H1 (cell line): Measurements from ENCODE around the gene NUP210L. TPM values are rescaled to one million over a fixed set of nuclear protein-coding genes. Genes with fewer than 3 reads are reported as not detected.

Experiments
- CTCF ChIA-PET: fragments of 300-600 bp; sonication (Branson Sonifier 250); formaldehyde crosslinking; loops from one replicate; lab custom pipeline; 2021; ENCODE audit not compliant: partially characterized antibody; lab: Charles Lee
- POLR2A ChIA-PET: fragments of 300-600 bp; sonication (Branson Sonifier 250); formaldehyde crosslinking; loops from one replicate; lab custom pipeline; 2021; ENCODE audit warnings: inconsistent platforms; ENCODE audit not compliant: partially characterized antibody; lab: Charles Lee
- DNase-seq, 2 experiments: peaks; one replicate each; pipeline versions ENCODE4 v3.0.0 to v3.0.0-alpha.2; 2010 to 2022; ENCODE audit warnings: low spot score in 2 of 2, low read depth in 1 of 2, mixed read lengths in 1 of 2
- FAIRE-seq: peaks from 2 replicates; lab custom pipeline; 2011; peaks lifted over from hg19 to GRCh38; lab: Jason Lieb, UNC
- H2AFZ ChIP-seq: 2 replicates; pipeline ENCODE4 v1.8.1; 2012; ENCODE audit warnings: low read length, inconsistent platforms
- H2AK5ac ChIP-seq: 2 replicates; pipeline ENCODE4 v1.6.1; 2013; ENCODE audit warnings: low read depth, low read length
- H2BK120ac ChIP-seq: replicated peaks from 2 replicates; pipeline ENCODE3; 2013; ENCODE audit warnings: low read depth, low read length, inconsistent platforms
- H2BK12ac ChIP-seq: 2 replicates; pipeline ENCODE4 v1.6.1; 2013; ENCODE audit warnings: low read depth, low read length
- H2BK15ac ChIP-seq: 2 replicates; pipeline ENCODE4 v1.6.1; 2013; ENCODE audit warnings: low read length
- H2BK20ac ChIP-seq: 2 replicates; pipeline ENCODE4 v1.6.1; 2013; ENCODE audit warnings: low read length
- H2BK5ac ChIP-seq: 2 replicates; pipeline ENCODE4 v1.6.1; 2013; ENCODE audit warnings: low read depth, low read length
- H3K14ac ChIP-seq: 2 replicates; pipeline ENCODE4 v1.6.1; 2013; ENCODE audit warnings: inconsistent platforms; ENCODE audit not compliant: insufficient read length
- H3K18ac ChIP-seq: 2 replicates; pipeline ENCODE4 v1.6.1; 2013; ENCODE audit warnings: low read length; ENCODE audit errors: extremely low read depth
- H3K23ac ChIP-seq: 2 replicates; pipeline ENCODE4 v1.6.1; 2013; ENCODE audit warnings: inconsistent platforms; ENCODE audit not compliant: insufficient read length
- H3K23me2 ChIP-seq: 2 replicates; pipeline ENCODE4 v1.6.1; 2013; ENCODE audit warnings: low read depth, low read length
- H3K27ac ChIP-seq: 2 replicates; pipeline ENCODE4 v1.6.1; 2011; ENCODE audit warnings: low read depth, low read length, inconsistent platforms
- H3K27me3 ChIP-seq, 4 experiments: replicated peaks in 1 of 4; 1 replicate in 1 of 4; 2 replicates in 3 of 4; pipeline versions ENCODE4 v1.6.1 to v1.8.1; 2011 to 2013; ENCODE audit warnings: low read length in 3 of 4, mild to moderate bottlenecking in 3 of 4, inconsistent platforms in 2 of 4, mixed read lengths in 2 of 4, moderate library complexity in 1 of 4; ENCODE audit not compliant: control insufficient read depth in 3 of 4, insufficient read depth in 3 of 4; ENCODE audit errors: extremely low read depth in 1 of 4
- H3K36me3 ChIP-seq, 4 experiments: 2 replicates each; pipeline versions ENCODE4 v1.6.1 to v1.8.1; 2011 to 2013; ENCODE audit warnings: mild to moderate bottlenecking in 4 of 4, low read length in 3 of 4, moderate library complexity in 2 of 4, control low read depth in 1 of 4, inconsistent platforms in 1 of 4; ENCODE audit not compliant: insufficient read depth in 4 of 4, control insufficient read depth in 2 of 4
- H3K4ac ChIP-seq: replicated peaks from 2 replicates; pipeline ENCODE3; 2013; ENCODE audit warnings: low read length, low read depth, mixed read lengths, inconsistent platforms; ENCODE audit not compliant: insufficient read length
- H3K4me1 ChIP-seq, 4 experiments: replicated peaks in 1 of 4; 1 replicate in 1 of 4; 2 replicates in 3 of 4; pipeline versions ENCODE4 v1.6.1 to v1.8.1; 2011 to 2013; ENCODE audit warnings: low read length in 3 of 4, inconsistent platforms in 2 of 4, mixed read lengths in 1 of 4; ENCODE audit not compliant: insufficient read depth in 4 of 4, control insufficient read depth in 3 of 4
- H3K4me2 ChIP-seq, 2 experiments: 2 replicates each; pipeline versions ENCODE4 v1.6.1 to v1.8.1; 2011 to 2013; ENCODE audit warnings: low read depth in 2 of 2, low read length in 2 of 2, control low read depth in 1 of 2, inconsistent platforms in 1 of 2, mild to moderate bottlenecking in 1 of 2; ENCODE audit not compliant: insufficient read depth in 1 of 2
- H3K4me3 ChIP-seq, 4 experiments: fragments of 200-600, 300-600 bp in 1 of 4; sonication (generic), shearing (Covaris generic), sonication (Bioruptor Twin) in 1 of 4; 2 replicates each; pipeline versions ENCODE4 v1.5.1 to v1.8.1; 2011 to 2016; ENCODE audit warnings: low read length in 4 of 4, low read depth in 3 of 4, control low read depth in 2 of 4, inconsistent platforms in 2 of 4, mild to moderate bottlenecking in 2 of 4, mixed read lengths in 1 of 4, moderate library complexity in 1 of 4; ENCODE audit not compliant: insufficient read depth in 2 of 4; ENCODE audit errors: extremely low read depth in 1 of 4
- H3K56ac ChIP-seq: replicated peaks from 2 replicates; pipeline ENCODE3; 2013; ENCODE audit warnings: low read depth, mild to moderate bottlenecking, mixed read lengths, low read length, inconsistent platforms; ENCODE audit not compliant: insufficient read length
- H3K79me1 ChIP-seq: 2 replicates; pipeline ENCODE4 v1.6.1; 2013; ENCODE audit warnings: low read depth, low read length, control low read depth
- H3K79me2 ChIP-seq, 2 experiments: 2 replicates each; pipeline versions ENCODE4 v1.6.1 to v1.8.1; 2012 to 2013; ENCODE audit warnings: low read length in 2 of 2, mild to moderate bottlenecking in 2 of 2, inconsistent platforms in 1 of 2; ENCODE audit not compliant: insufficient read depth in 2 of 2, control insufficient read depth in 1 of 2
- H3K9ac ChIP-seq, 4 experiments: replicated peaks in 1 of 4; 1 replicate in 1 of 4; 2 replicates in 3 of 4; pipeline versions ENCODE4 v1.6.1 to v1.8.1; 2011 to 2013; ENCODE audit warnings: low read depth in 3 of 4, low read length in 3 of 4, control low read depth in 2 of 4, mild to moderate bottlenecking in 2 of 4, moderate library complexity in 2 of 4, inconsistent platforms in 1 of 4; ENCODE audit errors: extremely low read depth in 1 of 4
- H3K9me3 ChIP-seq, 2 experiments: 2 replicates each; pipeline versions ENCODE4 v1.6.1 to v1.8.1; 2012 to 2013; ENCODE audit warnings: mild to moderate bottlenecking in 2 of 2, moderate library complexity in 2 of 2, control low read depth in 1 of 2, inconsistent platforms in 1 of 2, low read depth in 1 of 2, low read length in 1 of 2, mixed read lengths in 1 of 2; ENCODE audit not compliant: insufficient read depth in 2 of 2
- H4K20me1 ChIP-seq, 2 experiments: replicated peaks in 1 of 2; 2 replicates each; pipeline versions ENCODE3 to v1.8.1; 2011 to 2013; ENCODE audit warnings: inconsistent platforms in 2 of 2, low read length in 2 of 2, mild to moderate bottlenecking in 1 of 2; ENCODE audit not compliant: insufficient read depth in 2 of 2, control insufficient read depth in 1 of 2
- H4K5ac ChIP-seq: 2 replicates; pipeline ENCODE4 v1.6.1; 2013; ENCODE audit warnings: low read length, low read depth, mixed read lengths, inconsistent platforms; ENCODE audit not compliant: insufficient read length
- H4K8ac ChIP-seq: 2 replicates; pipeline ENCODE4 v1.8.0; 2013; ENCODE audit warnings: mild to moderate bottlenecking, moderate library complexity, low read length, inconsistent platforms; ENCODE audit not compliant: insufficient read depth; ENCODE audit errors: extremely low read depth
- H4K91ac ChIP-seq: replicated peaks from 2 replicates; pipeline ENCODE3; 2013; ENCODE audit warnings: low read length, mixed read lengths, inconsistent platforms; ENCODE audit not compliant: insufficient read length
- CREB1 ChIP-seq: IDR thresholded peaks from 2 replicates; pipeline ENCODE4 v1.6.1; 2012; ENCODE audit warnings: inconsistent platforms
- EP300 ChIP-seq, 2 experiments: IDR thresholded peaks; 1 replicate in 1 of 2; 2 replicates in 1 of 2; pipeline ENCODE4 v1.6.1; 2011 to 2012; ENCODE audit warnings: low read depth in 2 of 2, low read length in 2 of 2, mild to moderate bottlenecking in 2 of 2, borderline replicate concordance in 1 of 2, inconsistent platforms in 1 of 2, moderate library complexity in 1 of 2
- HDAC6 ChIP-seq: IDR thresholded peaks from one replicate; pipeline ENCODE4 v1.7.1; 2012; ENCODE audit warnings: low read depth, mild to moderate bottlenecking, inconsistent platforms, low read length, moderate library complexity
- KDM5A ChIP-seq: fragments of 200-600 bp; IDR thresholded peaks from 2 replicates; pipeline ENCODE4 v1.7.1; 2012; ENCODE audit warnings: mild to moderate bottlenecking, low read length, inconsistent platforms, mixed read lengths
- SUZ12 ChIP-seq: fragments of 200-600 bp; sonication (generic); IDR thresholded peaks from 2 replicates; pipeline ENCODE4 v1.6.1; 2012; ENCODE audit warnings: mild to moderate bottlenecking, inconsistent platforms, low read length, moderate library complexity, mixed read lengths
- TAF7 ChIP-seq: optimal IDR thresholded peaks from 2 replicates; pipeline ENCODE3; 2011; ENCODE audit warnings: low read depth, mild to moderate bottlenecking, inconsistent platforms, low read length, moderate library complexity, borderline replicate concordance
- YY1 ChIP-seq: IDR thresholded peaks from 2 replicates; pipeline ENCODE4 v1.6.1; 2011; ENCODE audit warnings: low read depth, mild to moderate bottlenecking, low read length
- WGBS, 2 experiments: shearing (Covaris generic) in 1 of 2; methylation state at CpG; one replicate each; pipeline versions ENCODE4 v1.1.6 to v1.1.7; 2013 to 2015; ENCODE audit warnings: low lambda C conversion rate in 2 of 2, mixed read lengths in 2 of 2, inconsistent platforms in 1 of 2, low coverage in 1 of 2, missing lambda C conversion rate in 1 of 2; ENCODE audit not compliant: insufficient replicate concordance in 2 of 2, insufficient coverage in 1 of 2, insufficient read length in 1 of 2; ENCODE audit errors: extremely low coverage in 1 of 2, missing lambda C conversion rate in 1 of 2; 5-methylcytosine and 5-hydroxymethylcytosine counted together
- polyA plus RNA-seq, 7 experiments: library from polyadenylated mRNA; depleted of rRNA in 3 of 7; stranded (reverse) in 5 of 7; unstranded in 2 of 7; fragments of >200 nt in 5 of 7; fragments of 200-250 nt in 2 of 7; gene quantifications; 1 replicate in 5 of 7; 2 replicates in 1 of 7; 4 replicates in 1 of 7; pipeline versions ENCODE4 v1.2.1 to v1.2.3, GENCODE V29; 2011 to 2013; ENCODE audit warnings: missing spikeins in 2 of 7, mixed read lengths in 2 of 7
- total RNA-seq: library from RNA; stranded (reverse); fragmentation: NEBNext Ultra II Directional; extraction: Animal tissue kit (Norgen Biotek cat#: 25700); gene quantifications from 2 replicates; pipeline ENCODE4 v1.2.1, GENCODE V29; 2021

Gene NUP210L
- total and polyA plus RNA-seq, 2 of the 8 experiments (the other 6 are each of a cell fraction or from before 2014, with no cell fraction given): not detected

GRCh38 chr1:153942766-153943549, 211.9 kb downstream of the NUP210L start:
- Histone ChIP-seq H3K4me3 (no peak overlapping the region), H3K23me2 (peaks cover 6% of the 10 kb centered on the region; the same call in 1 of the 2 replicates), H2BK20ac (no peak overlapping the region), H3K56ac (no peak overlapping the region), H3K27ac (no peak overlapping the region), H2AFZ (no peak overlapping the region), H3K14ac (no peak overlapping the region), H3K79me2 (peaks cover 0 to 18% of the 10 kb centered on the region in 2 experiments; a peak in 2 of 4 replicates), H4K5ac (no peak overlapping the region), H3K36me3 (peaks cover 5 to 21% (median 17%) of the 10 kb centered on the region in 4 experiments; a peak in 5 of 8 replicates), H2BK5ac (no peak overlapping the region), H3K9me3 (no peaks in the 10 kb centered on the region), H4K8ac (no peak overlapping the region), H4K91ac (no peak overlapping the region), H3K4me2 (no peak overlapping the region), H3K4me1 (peaks cover 0 to 5% (median 2%) of the 10 kb centered on the region in 4 experiments; a peak in 2 of 7 replicates), H3K18ac (no peak overlapping the region), H3K79me1 (no peaks in the 10 kb centered on the region), H3K23ac (no peak overlapping the region), H3K9ac (no peak overlapping the region), H4K20me1 (peaks cover 3% of the 10 kb centered on the region in 2 experiments), H2BK12ac (no peak overlapping the region), H3K27me3 (no peaks in the 10 kb centered on the region), H2BK15ac (no peak overlapping the region), H2BK120ac (no peak overlapping the region), H2AK5ac (no peak overlapping the region), H3K4ac (no peak overlapping the region)
- CTCF ChIA-PET: interaction anchor here (0.7 to 4.2 kb wide), 8 partner anchors 8 to 146 kb away, joined by 3 to 31 read pairs (median 5); partner anchors contain the start of gene CRTC2
- 97% methylated on average over 11 of the region's 11 CpGs; no CpG with 5 or more reads in 1 of the 2 experiments for WGBS, 2 experiments
- POLR2A ChIA-PET: interaction anchor here (0.7 to 11.4 kb wide), 16 partner anchors 9 to 120 kb away, joined by 3 to 75 read pairs (median 22); partner anchors contain the start of genes CREB3L4, CRTC2, GATAD2B and JTB
- no peak for FAIRE-seq
- DNase-seq: no peak
- TF ChIP-seq TAF7: no peak
- TF ChIP-seq SUZ12: no peak
- TF ChIP-seq EP300 (IDR thresholded peaks at IDR 0.05; ENCODE audit: borderline replicate concordance in 1 of 2, low read depth in 2 of 2, low read length in 2 of 2): no peak
- no peak for TF ChIP-seq YY1
- no peak for TF ChIP-seq CREB1
- no peak for TF ChIP-seq KDM5A
- TF ChIP-seq HDAC6: no peak
